22Rv1 (cell line): ENCODE data around the gene TRPM3.

Experiments
- CTCF ChIP-seq: fragments of 450-650 bp; IDR thresholded peaks from 2 replicates; pipeline ENCODE4 v1.5.1; 2017; ENCODE audit warnings: mild to moderate bottlenecking
- ZFX ChIP-seq: fragments of 450-650 bp; IDR thresholded peaks from 2 replicates; pipeline ENCODE4 v1.6.1; 2017; ENCODE audit warnings: antibody characterized with exemption, borderline replicate concordance

DNA sequence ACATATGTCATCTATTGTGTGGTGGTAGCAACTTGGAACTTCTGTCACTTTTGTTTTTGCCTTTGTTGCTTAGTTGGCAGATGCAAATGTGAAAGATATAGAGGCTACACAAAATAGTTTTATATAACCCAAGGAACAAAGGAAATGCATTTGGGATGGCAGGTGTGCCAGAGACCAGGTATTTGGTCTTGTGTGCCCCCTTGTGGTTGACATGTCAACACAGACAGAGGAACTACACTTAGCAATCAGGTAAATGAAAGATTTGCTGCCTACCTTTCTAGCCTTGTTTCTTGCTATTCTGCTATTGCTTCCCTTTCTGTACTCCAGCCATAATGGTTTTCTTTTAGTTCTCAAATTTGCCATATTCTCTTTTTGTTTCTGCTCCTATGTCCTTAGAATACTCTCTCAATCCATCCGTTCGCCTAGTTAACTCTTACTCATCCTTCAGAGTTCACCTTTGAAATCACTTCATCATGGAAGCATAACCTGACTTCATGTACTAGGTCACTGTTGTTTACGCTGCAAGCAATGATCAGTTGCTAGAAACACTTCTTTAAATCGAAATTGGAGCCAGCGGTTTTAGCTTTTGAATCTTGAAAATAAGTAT lies 119.5 kb downstream of the TRPM3 start:
- TF ChIP-seq CTCF (peak; percentile 84), ZFX (no peak)
